ENCODE measurements around the gene TRPM4.

GRCh38 chr19:49182848-49183375 is 25.3 kb downstream of the TRPM4 start:
- TF ChIP-seq CTCF (IDR thresholded peaks at IDR 0.05 in 2 of 3, conservative IDR thresholded peaks at IDR 0.05 in 1 of 3; ENCODE audit: control insufficient read depth in 2 of 3, extremely low read depth in 1 of 3, insufficient read depth in 1 of 3, low read depth in 3 of 3, low read length in 3 of 3) (no peak), POLR2A (IDR thresholded peaks at IDR 0.05; ENCODE audit: low read depth, low read length) (no peak), HDAC2 (IDR thresholded peaks at IDR 0.05) (no peak), MXI1 (IDR thresholded peaks at IDR 0.05; ENCODE audit: low read depth, low read length) (no peak), TAF1 (IDR thresholded peaks at IDR 0.05; ENCODE audit: borderline replicate concordance, low read depth, low read length) (no peak), CREB1 (IDR thresholded peaks at IDR 0.05; ENCODE audit: low read depth) (no peak), POLR2AphosphoS5 (IDR thresholded peaks at IDR 0.05; ENCODE audit: low read length) (no peak), EZH2 (IDR thresholded peaks at IDR 0.05; ENCODE audit: borderline replicate concordance, control insufficient read depth, low read depth, low read length) (no peak), BRCA1 (IDR thresholded peaks at IDR 0.05; ENCODE audit: low read depth, low read length) (no peak)
- TF ChIP-seq, protein P1, sequence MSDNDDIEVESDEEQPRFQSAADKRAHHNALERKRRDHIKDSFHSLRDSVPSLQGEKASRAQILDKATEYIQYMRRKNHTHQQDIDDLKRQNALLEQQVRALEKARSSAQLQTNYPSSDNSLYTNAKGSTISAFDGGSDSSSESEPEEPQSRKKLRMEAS (IDR thresholded peaks at IDR 0.05; ENCODE audit: low read depth, low read length) = no peak
- TF ChIP-seq, protein P2, sequence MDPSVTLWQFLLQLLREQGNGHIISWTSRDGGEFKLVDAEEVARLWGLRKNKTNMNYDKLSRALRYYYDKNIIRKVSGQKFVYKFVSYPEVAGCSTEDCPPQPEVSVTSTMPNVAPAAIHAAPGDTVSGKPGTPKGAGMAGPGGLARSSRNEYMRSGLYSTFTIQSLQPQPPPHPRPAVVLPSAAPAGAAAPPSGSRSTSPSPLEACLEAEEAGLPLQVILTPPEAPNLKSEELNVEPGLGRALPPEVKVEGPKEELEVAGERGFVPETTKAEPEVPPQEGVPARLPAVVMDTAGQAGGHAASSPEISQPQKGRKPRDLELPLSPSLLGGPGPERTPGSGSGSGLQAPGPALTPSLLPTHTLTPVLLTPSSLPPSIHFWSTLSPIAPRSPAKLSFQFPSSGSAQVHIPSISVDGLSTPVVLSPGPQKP (IDR thresholded peaks at IDR 0.05; ENCODE audit: low read depth, low read length) = no peak
